ENCODE results near the gene KDELR1.
A peak's percentile ranks its signal among the peaks of the same experiment; 100 is the strongest.
"Not testable (repeated sequence)": the region's sequence is repeated elsewhere in the genome, so short reads cannot be mapped to it uniquely, and the experiment has no call there.

KDELR1 gene

GRCh38 chr19:48381178-48381950, 10.0 kb downstream of the KDELR1 start:
- no peak overlapping the region for H3K27ac Mint-ChIP-seq
- no peaks in the 10 kb centered on the region for H3K9me3 Mint-ChIP-seq
- H3K4me3 Mint-ChIP-seq = no peak overlapping the region

GRCh38 chr19:48379058-48379457, 12.3 kb downstream of the KDELR1 start:
- no peak overlapping the region for H3K4me3 Mint-ChIP-seq
- TF ChIP-seq CTCF (IDR thresholded peaks at IDR 0.05) = no peak
- no peaks in the 10 kb centered on the region for H3K9me3 Mint-ChIP-seq
- DNase-seq = no peak
- H3K27me3 Mint-ChIP-seq (ENCODE audit: low read depth, poor library complexity) = peaks cover 7% of the 10 kb centered on the region
- H3K27ac Mint-ChIP-seq = no peak overlapping the region
- peaks cover 41% of the 10 kb centered on the region for H3K4me1 Mint-ChIP-seq
- peaks cover 26% of the 10 kb centered on the region for H3K36me3 Mint-ChIP-seq (ENCODE audit: low read depth)

More at GRCh38 chr19:48381178-48381950, 10.0 kb downstream of the KDELR1 start:
- DNase-seq = no peak
- H3K36me3 Mint-ChIP-seq (ENCODE audit: low read depth) = peaks cover 47% of the 10 kb centered on the region
- peaks cover 25% of the 10 kb centered on the region for H3K4me1 Mint-ChIP-seq
- TF ChIP-seq CTCF (IDR thresholded peaks at IDR 0.05) = no peak
- no peaks in the 10 kb centered on the region for H3K27me3 Mint-ChIP-seq (ENCODE audit: low read depth, poor library complexity)

GRCh38 chr19:48378194-48378570, 13.2 kb downstream of the KDELR1 start:
- DNase-seq = no peak
- Mint-ChIP-seq H3K4me3 (no peak overlapping the region), H3K9me3 (no peaks in the 10 kb centered on the region), H3K27me3 (ENCODE audit: low read depth, poor library complexity) (peaks cover 10% of the 10 kb centered on the region), H3K4me1 (peaks cover 42% of the 10 kb centered on the region), H3K27ac (no peak overlapping the region), H3K36me3 (ENCODE audit: low read depth) (peaks cover 21% of the 10 kb centered on the region)
- no peak for TF ChIP-seq CTCF (IDR thresholded peaks at IDR 0.05)

- H3K27me3 Mint-ChIP-seq (ENCODE audit: low read depth, poor library complexity) = peaks cover 17% of the 10 kb centered on the region
- no peaks in the 10 kb centered on the region for H3K36me3 Mint-ChIP-seq (ENCODE audit: low read depth)
- no peak overlapping the region for H3K4me3 Mint-ChIP-seq
- TF ChIP-seq CTCF (IDR thresholded peaks at IDR 0.05) = no peak
- H3K27ac Mint-ChIP-seq = peak overlapping the region; percentile 83
- no peak for DNase-seq
- no peaks in the 10 kb centered on the region for H3K9me3 Mint-ChIP-seq
- peaks cover 67% of the 10 kb centered on the region for H3K4me1 Mint-ChIP-seq
These were observed 17.8 kb downstream of the KDELR1 start for GRCh38 chr19:48373567-48373966.

GRCh38 chr19:48372904-48373303, 18.4 kb downstream of the KDELR1 start:
- no peaks in the 10 kb centered on the region for H3K36me3 Mint-ChIP-seq (ENCODE audit: low read depth)
- peaks cover 20% of the 10 kb centered on the region for H3K27me3 Mint-ChIP-seq (ENCODE audit: low read depth, poor library complexity)
- H3K4me1 Mint-ChIP-seq = peaks cover 73% of the 10 kb centered on the region
- TF ChIP-seq CTCF (IDR thresholded peaks at IDR 0.05) = no peak
- H3K27ac Mint-ChIP-seq = peak overlapping the region; percentile 83
- no peak for DNase-seq
- H3K9me3 Mint-ChIP-seq = no peaks in the 10 kb centered on the region
- no peak overlapping the region for H3K4me3 Mint-ChIP-seq

GRCh38 chr19:48371771-48372170, 19.6 kb downstream of the KDELR1 start:
- DNase-seq; H3K27ac Mint-ChIP-seq; H3K9me3 Mint-ChIP-seq; H3K4me3 Mint-ChIP-seq; H3K36me3 Mint-ChIP-seq (ENCODE audit: low read depth): not testable (repeated sequence)
- peaks cover 24% of the 10 kb centered on the region for H3K27me3 Mint-ChIP-seq (ENCODE audit: low read depth, poor library complexity)
- peaks cover 72% of the 10 kb centered on the region for H3K4me1 Mint-ChIP-seq
